Gastrocnemius medialis (tissue), 4 donors: ENCODE measurements around the gene TCF12. TPM values are rescaled to one million over a fixed set of nuclear protein-coding genes. Genes with fewer than 3 reads are reported as not detected.
A peak's percentile ranks its signal among the peaks of the same experiment; 100 is the strongest.

Source experiments
- ATAC-seq, 2 donors: fragments of 150-250 bp; one replicate each; pipeline ENCODE4 v1.9.1; 2016
- DNase-seq, 2 donors: peaks; one replicate each; pipeline ENCODE4 v3.0.0-alpha.2; 2019
- H3K27ac ChIP-seq, 4 donors: fragments of 200-600 bp; sonication (generic); 1 replicate in 1 of 4; 2 replicates in 3 of 4; pipeline ENCODE4 v1.5.1; 2016 to 2018; ENCODE audit warnings: mild to moderate bottlenecking in 2 of 4, moderate library complexity in 1 of 4
- H3K27me3 ChIP-seq, 3 donors: fragments of 200-600 bp; sonication (generic) in 2 of 3; 1 replicate in 1 of 3; 2 replicates in 2 of 3; pipeline versions ENCODE4 v1.5.1 to v1.6.0; 2016 to 2019; ENCODE audit warnings: mild to moderate bottlenecking in 1 of 3, moderate library complexity in 1 of 3
- H3K36me3 ChIP-seq, 2 donors: fragments of 200-600 bp; sonication (generic) in 1 of 2; one replicate each; pipeline ENCODE4 v1.5.1; 2017 to 2018
- H3K4me1 ChIP-seq, 2 donors: fragments of 200-600 bp; sonication (generic) in 1 of 2; one replicate each; pipeline ENCODE4 v1.5.1; 2016 to 2017; ENCODE audit warnings: mild to moderate bottlenecking in 2 of 2
- H3K4me3 ChIP-seq, 4 donors: fragments of 200-600 bp; sonication (generic) in 3 of 4; 1 replicate in 1 of 4; 2 replicates in 3 of 4; pipeline ENCODE4 v1.5.1; 2016 to 2019; ENCODE audit warnings: mild to moderate bottlenecking in 2 of 4
- H3K9me3 ChIP-seq, 3 donors: fragments of 200-600 bp; sonication (generic) in 2 of 3; 1 replicate in 1 of 3; 2 replicates in 2 of 3; pipeline ENCODE4 v1.5.1; 2016 to 2019
- POLR2A ChIP-seq, 2 donors: fragments of 450-650 bp; IDR thresholded peaks; one replicate each; pipeline ENCODE4 v1.6.1; 2017; ENCODE audit warnings: antibody characterized with exemption in 2 of 2, mild to moderate bottlenecking in 2 of 2, moderate library complexity in 2 of 2
- in situ Hi-C, 4 donors: fragments of 200-750 bp; cut with MboI; loops; one replicate each; pipeline versions ENCODE4 v1.15.0 to v1.8.0; 2017; ENCODE audit warnings: low sequenced_read_pairs in 4 of 4
- intact Hi-C: fragments of 100-400 bp; cut with DNase I; formaldehyde crosslinking; loops from one replicate; pipeline ENCODE4 v1.15.1; 2023; ENCODE audit warnings: low total_unique reads
- total RNA-seq, 4 donors: library from RNA; depleted of rRNA; stranded (reverse); fragments of >200 nt; gene quantifications; one replicate each; pipeline versions ENCODE4 v1.1.0 to v1.2.3, GENCODE V29; 2016
- TF ChIP-seq, protein P1 (sequence below), 5 experiments: fragments of 450-650 bp in 3 of 5; fragments of 200-600 bp in 2 of 5; sonication (generic) in 2 of 5; IDR thresholded peaks in 4 of 5; conservative IDR thresholded peaks in 1 of 5; 1 replicate in 4 of 5; 2 replicates in 1 of 5; pipeline ENCODE4 v1.5.1; 2016 to 2019; ENCODE audit warnings: antibody characterized with exemption in 5 of 5, mild to moderate bottlenecking in 3 of 5, moderate library complexity in 3 of 5

Gene TCF12
- total RNA-seq, 4 donors from 2014 or later = 34.9 to 63.0 (median 51.4) TPM

DNA sequence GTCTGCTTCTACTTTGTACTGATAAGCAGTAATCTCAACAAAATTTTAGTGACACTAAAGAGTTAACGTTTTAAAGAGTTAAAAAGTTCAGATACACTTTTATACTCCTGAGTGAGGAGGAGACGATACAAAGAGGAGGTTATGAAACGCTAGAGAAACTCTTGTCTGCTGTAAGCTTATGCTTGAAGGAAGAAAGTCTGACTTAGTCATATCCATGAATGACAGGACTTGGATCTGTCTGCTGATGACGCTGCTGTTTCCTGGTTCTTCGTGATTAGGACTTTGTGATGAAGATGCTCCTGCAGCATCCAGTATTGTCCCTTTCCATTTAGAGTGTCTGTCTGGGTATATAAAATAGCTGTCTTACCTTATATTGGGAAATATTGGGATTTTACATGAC is 15.8 kb downstream of the TCF12 start:
- Histone ChIP-seq H3K36me3 (no peaks in the 10 kb centered on the region), H3K4me1 (peaks cover 47 to 51% of the 10 kb centered on the region in 2 donors), H3K9me3 (no peaks in the 10 kb centered on the region), H3K27me3 (no peaks in the 10 kb centered on the region), H3K27ac (no peak overlapping the region), H3K4me3 (no peak overlapping the region)
- DNase-seq = no peak
- no peak for TF ChIP-seq POLR2A (IDR thresholded peaks at IDR 0.05)
- TF ChIP-seq, protein P1, sequence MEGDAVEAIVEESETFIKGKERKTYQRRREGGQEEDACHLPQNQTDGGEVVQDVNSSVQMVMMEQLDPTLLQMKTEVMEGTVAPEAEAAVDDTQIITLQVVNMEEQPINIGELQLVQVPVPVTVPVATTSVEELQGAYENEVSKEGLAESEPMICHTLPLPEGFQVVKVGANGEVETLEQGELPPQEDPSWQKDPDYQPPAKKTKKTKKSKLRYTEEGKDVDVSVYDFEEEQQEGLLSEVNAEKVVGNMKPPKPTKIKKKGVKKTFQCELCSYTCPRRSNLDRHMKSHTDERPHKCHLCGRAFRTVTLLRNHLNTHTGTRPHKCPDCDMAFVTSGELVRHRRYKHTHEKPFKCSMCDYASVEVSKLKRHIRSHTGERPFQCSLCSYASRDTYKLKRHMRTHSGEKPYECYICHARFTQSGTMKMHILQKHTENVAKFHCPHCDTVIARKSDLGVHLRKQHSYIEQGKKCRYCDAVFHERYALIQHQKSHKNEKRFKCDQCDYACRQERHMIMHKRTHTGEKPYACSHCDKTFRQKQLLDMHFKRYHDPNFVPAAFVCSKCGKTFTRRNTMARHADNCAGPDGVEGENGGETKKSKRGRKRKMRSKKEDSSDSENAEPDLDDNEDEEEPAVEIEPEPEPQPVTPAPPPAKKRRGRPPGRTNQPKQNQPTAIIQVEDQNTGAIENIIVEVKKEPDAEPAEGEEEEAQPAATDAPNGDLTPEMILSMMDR (IDR thresholded peaks at IDR 0.05 in 4 of 5, conservative IDR thresholded peaks at IDR 0.05 in 1 of 5) = no peak
- in situ Hi-C loops = no loop called here
- peak in 1 of 2 donors; percentile 92 for ATAC-seq
- intact Hi-C loops = loop anchor here (5.0 kb wide), 1 partner anchor 533 kb away; no protein-coding TSS in a partner anchor

DNA sequence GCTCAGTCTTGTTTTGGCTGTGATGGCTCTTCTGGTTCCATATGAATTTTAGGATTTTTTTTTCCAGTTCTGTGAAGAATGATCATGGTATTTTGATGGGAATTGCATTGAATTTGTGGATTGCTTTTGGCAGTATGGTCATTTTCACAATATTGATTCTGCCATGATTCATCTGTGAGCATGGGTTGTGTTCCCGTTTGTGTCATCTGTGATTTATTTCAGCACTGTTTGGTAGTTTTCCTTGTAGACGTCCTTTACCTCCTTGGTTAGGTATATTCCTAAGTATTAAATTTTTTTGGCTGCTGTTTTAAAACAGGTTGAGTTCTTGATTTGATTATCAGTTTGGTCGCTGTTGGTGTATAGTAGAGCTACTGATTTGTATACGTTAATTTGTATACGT is 18.5 kb downstream of the TCF12 start:
- no peak overlapping the region for H3K4me3 ChIP-seq
- H3K27ac ChIP-seq = no peak overlapping the region
- no peak for DNase-seq
- TF ChIP-seq, protein P1 (IDR thresholded peaks at IDR 0.05 in 4 of 5, conservative IDR thresholded peaks at IDR 0.05 in 1 of 5) = no peak
- no peak for TF ChIP-seq POLR2A (IDR thresholded peaks at IDR 0.05)
- H3K36me3 ChIP-seq = no peaks in the 10 kb centered on the region
- H3K4me1 ChIP-seq = peaks cover 26 to 36% of the 10 kb centered on the region in 2 donors
- H3K27me3 ChIP-seq = no peaks in the 10 kb centered on the region
- ATAC-seq = no peak
- intact Hi-C loops (no loop called here), in situ Hi-C loops (no loop called here)
- H3K9me3 ChIP-seq = no peaks in the 10 kb centered on the region

DNA sequence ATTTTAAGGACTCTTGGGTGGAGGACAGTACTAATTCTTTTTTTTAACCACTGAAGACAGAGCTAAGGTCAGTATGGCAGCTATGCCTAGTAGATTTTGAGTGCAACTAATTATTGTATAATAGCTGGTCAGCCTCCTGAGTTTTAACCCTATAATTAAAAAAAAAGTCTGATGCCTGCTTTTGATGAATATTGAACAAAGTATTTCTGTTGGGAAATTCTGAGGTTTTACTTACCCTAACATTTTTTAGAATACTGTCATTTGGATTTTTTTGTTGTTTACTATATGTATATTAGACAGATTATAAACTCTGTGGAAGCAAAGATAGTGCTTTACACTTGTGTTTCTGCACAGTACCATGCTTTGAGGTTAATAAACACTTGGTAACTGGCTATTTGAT is 20.8 kb downstream of the TCF12 start:
- H3K27ac ChIP-seq = no peak overlapping the region
- intact Hi-C loops = no loop called here
- ATAC-seq = no peak
- H3K27me3 ChIP-seq = no peaks in the 10 kb centered on the region
- DNase-seq = no peak
- in situ Hi-C loops = no loop called here
- TF ChIP-seq, protein P1 (IDR thresholded peaks at IDR 0.05 in 4 of 5, conservative IDR thresholded peaks at IDR 0.05 in 1 of 5) = no peak
- no peak for TF ChIP-seq POLR2A (IDR thresholded peaks at IDR 0.05)
- H3K4me3 ChIP-seq = no peak overlapping the region
- no peaks in the 10 kb centered on the region for H3K9me3 ChIP-seq
- no peaks in the 10 kb centered on the region for H3K36me3 ChIP-seq
- H3K4me1 ChIP-seq = peaks cover 21 to 38% of the 10 kb centered on the region in 2 donors

DNA sequence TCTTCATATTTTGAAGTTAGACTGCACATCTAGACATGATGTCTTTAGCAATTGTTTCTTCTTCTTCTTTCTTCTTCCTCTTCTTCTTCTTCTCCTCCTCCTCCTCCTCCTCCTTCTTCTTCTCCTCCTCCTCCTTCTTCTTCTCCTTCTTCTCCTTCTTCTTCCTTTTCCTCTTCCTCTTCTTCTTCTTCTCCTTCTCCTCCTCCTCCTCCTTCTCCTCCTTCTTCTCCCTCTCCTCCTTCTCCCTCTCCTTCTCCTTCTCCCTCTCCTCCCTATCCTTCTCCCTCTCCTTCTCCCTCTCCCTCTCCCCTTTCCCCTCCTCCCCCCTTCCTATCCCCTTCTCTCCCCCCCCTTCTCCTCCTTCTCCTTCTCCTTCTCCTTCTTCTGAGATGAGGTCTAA is 21.9 kb downstream of the TCF12 start:
- DNase-seq (no peak), ATAC-seq (no peak)
- TF ChIP-seq POLR2A (IDR thresholded peaks at IDR 0.05) = no peak
- TF ChIP-seq, protein P1 (IDR thresholded peaks at IDR 0.05 in 4 of 5, conservative IDR thresholded peaks at IDR 0.05 in 1 of 5) = no peak
- in situ Hi-C loops (no loop called here), intact Hi-C loops (no loop called here)
- no peaks in the 10 kb centered on the region for H3K9me3 ChIP-seq
- H3K27me3 ChIP-seq = no peaks in the 10 kb centered on the region
- H3K36me3 ChIP-seq = peaks cover 0 to under 1% of the 10 kb centered on the region in 2 donors
- H3K4me3 ChIP-seq = no peak overlapping the region
- peaks cover 21 to 34% of the 10 kb centered on the region in 2 donors for H3K4me1 ChIP-seq
- H3K27ac ChIP-seq = no peak overlapping the region

DNA sequence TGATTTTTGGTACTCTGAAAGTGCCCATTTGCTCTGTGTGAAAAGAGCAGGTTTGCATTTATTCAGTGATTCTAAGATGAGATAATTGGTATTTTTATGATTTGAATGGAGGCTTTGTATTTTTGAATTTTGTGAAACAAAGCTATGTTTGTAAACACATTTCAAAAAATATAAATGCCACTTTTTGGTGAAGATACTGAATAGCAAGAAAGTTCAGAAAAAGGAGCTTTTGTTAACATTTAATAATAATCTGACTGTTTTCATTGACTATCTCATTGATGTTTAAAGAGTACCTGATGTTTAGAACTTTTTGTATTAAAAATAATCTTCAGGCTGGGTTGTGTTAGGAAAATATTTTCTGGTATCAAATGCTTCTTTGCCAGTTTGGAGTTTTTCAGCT is 23.7 kb downstream of the TCF12 start:
- Histone ChIP-seq H3K27ac (no peak overlapping the region), H3K4me3 (no peak overlapping the region), H3K27me3 (no peaks in the 10 kb centered on the region), H3K36me3 (peaks cover 0 to 5% of the 10 kb centered on the region in 2 donors), H3K9me3 (no peaks in the 10 kb centered on the region), H3K4me1 (peaks cover 21 to 34% of the 10 kb centered on the region in 2 donors)
- no peak for DNase-seq
- no peak for ATAC-seq
- in situ Hi-C loops = no loop called here
- intact Hi-C loops = no loop called here
- TF ChIP-seq, protein P1 (IDR thresholded peaks at IDR 0.05 in 4 of 5, conservative IDR thresholded peaks at IDR 0.05 in 1 of 5) = no peak
- TF ChIP-seq POLR2A (IDR thresholded peaks at IDR 0.05) = no peak
